ENCODE data around the gene DBF4B. TPM values are rescaled to one million over a fixed set of nuclear protein-coding genes. Genes with fewer than 3 reads are reported as not detected.

Gene DBF4B
- total RNA-seq, 4 donors from 2014 or later, result 1.9 to 5.3 (median 3.8) TPM

DNA sequence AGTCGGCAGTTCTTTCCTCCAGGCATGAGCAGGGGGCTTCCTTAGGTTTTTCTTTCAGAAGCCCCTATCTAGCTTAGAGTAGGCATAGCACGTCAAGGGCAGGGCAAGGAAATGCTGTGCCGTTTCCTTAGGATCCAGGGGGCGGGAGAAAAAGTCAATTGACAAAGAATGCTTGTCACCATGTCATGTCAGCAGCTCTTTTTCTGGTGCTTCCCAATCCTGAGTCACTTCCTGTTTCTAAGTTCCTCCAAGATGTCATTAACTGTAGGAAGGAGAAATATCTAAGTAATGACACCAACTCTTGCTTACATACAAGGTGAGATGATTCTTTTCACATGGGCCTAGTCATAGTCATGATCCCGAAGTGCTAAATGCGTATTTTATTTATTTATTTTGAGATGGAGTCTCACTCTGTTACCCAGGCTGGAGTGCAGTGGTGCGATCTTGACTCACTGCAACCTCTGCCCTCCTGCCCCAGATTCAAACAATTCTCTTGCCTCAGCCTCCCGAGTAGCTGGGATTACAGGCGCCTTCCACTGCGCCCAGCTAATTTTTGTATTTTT is 86.5 kb downstream of the DBF4B start:
- WGBS, 2 donors, result 41 to 54% methylated on average over 9 of the region's 10 CpGs
- TF ChIP-seq POLR2A (IDR thresholded peaks at IDR 0.05), result no peak
- TF ChIP-seq, protein P1, sequence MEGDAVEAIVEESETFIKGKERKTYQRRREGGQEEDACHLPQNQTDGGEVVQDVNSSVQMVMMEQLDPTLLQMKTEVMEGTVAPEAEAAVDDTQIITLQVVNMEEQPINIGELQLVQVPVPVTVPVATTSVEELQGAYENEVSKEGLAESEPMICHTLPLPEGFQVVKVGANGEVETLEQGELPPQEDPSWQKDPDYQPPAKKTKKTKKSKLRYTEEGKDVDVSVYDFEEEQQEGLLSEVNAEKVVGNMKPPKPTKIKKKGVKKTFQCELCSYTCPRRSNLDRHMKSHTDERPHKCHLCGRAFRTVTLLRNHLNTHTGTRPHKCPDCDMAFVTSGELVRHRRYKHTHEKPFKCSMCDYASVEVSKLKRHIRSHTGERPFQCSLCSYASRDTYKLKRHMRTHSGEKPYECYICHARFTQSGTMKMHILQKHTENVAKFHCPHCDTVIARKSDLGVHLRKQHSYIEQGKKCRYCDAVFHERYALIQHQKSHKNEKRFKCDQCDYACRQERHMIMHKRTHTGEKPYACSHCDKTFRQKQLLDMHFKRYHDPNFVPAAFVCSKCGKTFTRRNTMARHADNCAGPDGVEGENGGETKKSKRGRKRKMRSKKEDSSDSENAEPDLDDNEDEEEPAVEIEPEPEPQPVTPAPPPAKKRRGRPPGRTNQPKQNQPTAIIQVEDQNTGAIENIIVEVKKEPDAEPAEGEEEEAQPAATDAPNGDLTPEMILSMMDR (IDR thresholded peaks at IDR 0.05), result no peak
- Histone ChIP-seq H3K27me3 (no peaks in the 10 kb centered on the region), H3K9me3 (no peaks in the 10 kb centered on the region), H3K27ac (peak overlapping the region; percentile 39 to 81 (median 74)), H3K4me1 (peaks cover 0 to 25% (median 3%) of the 10 kb centered on the region in 3 donors), H3K4me3 (peak overlapping the region in 1 of 4 donors; percentile 48), H3K36me3 (no peaks in the 10 kb centered on the region)
- intact Hi-C loops (cut with DNase I), result no loop called here
- no peak for DNase-seq

DNA sequence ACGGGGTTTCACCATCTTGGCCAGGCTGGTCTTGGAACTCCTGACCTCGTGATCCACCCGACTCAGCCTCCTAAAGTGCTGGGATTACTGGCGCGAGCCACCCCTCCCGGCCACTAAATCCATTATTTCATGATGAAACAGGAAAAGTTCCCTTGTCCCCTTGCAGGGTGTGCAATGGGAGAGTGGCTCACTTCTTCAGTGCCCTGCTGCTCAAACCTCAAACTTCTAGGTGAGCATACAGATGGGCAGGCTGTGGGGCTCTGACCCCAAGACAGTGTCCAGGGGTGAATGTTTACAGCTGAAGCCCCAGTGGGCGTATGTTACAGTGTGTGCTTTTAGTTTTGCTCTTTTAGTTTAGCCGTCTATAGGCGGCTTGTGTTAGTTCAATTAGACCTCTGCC is 87.0 kb downstream of the DBF4B start:
- peak overlapping the region in 1 of 4 donors; percentile 48 for H3K4me3 ChIP-seq
- whole genome bisulfite sequencing, 2 donors, result 71 to 87% methylated on average over 8 of the region's 9 CpGs
- intact Hi-C loops (cut with DNase I), result no loop called here
- no peak for TF ChIP-seq POLR2A (IDR thresholded peaks at IDR 0.05)
- TF ChIP-seq, protein P1 (IDR thresholded peaks at IDR 0.05), result no peak
- H3K9me3 ChIP-seq, result no peaks in the 10 kb centered on the region
- H3K36me3 ChIP-seq, result no peaks in the 10 kb centered on the region
- no peak for DNase-seq
- no peaks in the 10 kb centered on the region for H3K27me3 ChIP-seq
- peak overlapping the region; percentile 39 to 81 (median 74) for H3K27ac ChIP-seq
- peaks cover 0 to 25% (median 3%) of the 10 kb centered on the region in 3 donors for H3K4me1 ChIP-seq

DNA sequence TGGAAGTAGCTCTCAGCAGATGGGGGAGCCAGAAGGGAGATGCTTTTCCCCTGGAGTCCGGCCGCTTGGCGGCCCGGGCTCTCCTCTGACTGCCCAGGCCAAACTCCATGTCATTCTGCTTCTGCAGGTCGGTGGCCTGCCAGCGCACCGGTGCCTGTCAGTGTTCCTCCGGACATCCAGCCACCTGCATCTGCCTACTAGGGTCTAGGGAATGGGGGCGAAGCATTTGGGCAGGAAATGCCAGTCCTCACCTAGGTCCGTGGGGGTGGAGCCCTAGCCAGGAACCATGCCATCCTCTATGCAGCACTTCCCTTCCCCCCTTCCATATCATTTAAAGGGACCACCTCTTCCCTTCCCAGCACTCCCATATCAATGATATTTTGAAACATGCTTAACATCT is 87.5 kb downstream of the DBF4B start:
- Histone ChIP-seq H3K4me3 (peak overlapping the region in 3 of 4 donors; percentile 6 to 48 (median 28)), H3K9me3 (no peaks in the 10 kb centered on the region), H3K36me3 (no peaks in the 10 kb centered on the region), H3K27ac (peak overlapping the region in 3 of 4 donors; percentile 73 to 81 (median 75)), H3K4me1 (peaks cover 0 to 25% (median 3%) of the 10 kb centered on the region in 3 donors), H3K27me3 (no peaks in the 10 kb centered on the region)
- DNase-seq, result no peak
- no peak for TF ChIP-seq POLR2A (IDR thresholded peaks at IDR 0.05)
- TF ChIP-seq, protein P1 (IDR thresholded peaks at IDR 0.05), result no peak
- 70% methylated on average over 10 of the region's 10 CpGs; no CpG with 5 or more reads in 1 of the 2 donors for WGBS, 2 donors
- intact Hi-C loops (cut with DNase I), result no loop called here

DNA sequence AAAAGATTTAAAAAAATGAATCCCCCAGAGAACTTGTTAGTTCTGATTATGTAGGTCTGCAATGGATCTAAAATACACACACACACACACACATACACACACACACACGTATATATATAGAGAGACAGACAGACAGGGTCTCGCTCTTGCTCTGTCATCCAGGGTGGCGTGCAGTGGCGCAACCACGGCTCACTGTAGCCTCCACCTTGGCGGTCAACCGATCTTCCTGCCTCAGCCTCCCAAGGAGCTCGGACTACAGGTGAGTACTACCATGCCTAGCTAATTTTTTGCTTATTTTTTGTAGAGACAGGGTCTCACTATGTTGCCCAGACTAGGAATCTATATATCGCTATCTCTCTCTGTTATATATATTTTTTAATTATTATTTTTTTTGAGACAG is 88.3 kb downstream of the DBF4B start:
- H3K4me1 ChIP-seq, result peaks cover 0 to 25% (median 3%) of the 10 kb centered on the region in 3 donors
- intact Hi-C loops (cut with DNase I), result no loop called here
- H3K27me3 ChIP-seq, result no peaks in the 10 kb centered on the region
- no peak for DNase-seq
- H3K36me3 ChIP-seq, result no peaks in the 10 kb centered on the region
- WGBS, 2 donors, result 81 to 84% methylated on average over 9 of the region's 9 CpGs
- no peak for TF ChIP-seq POLR2A (IDR thresholded peaks at IDR 0.05)
- TF ChIP-seq, protein P1 (IDR thresholded peaks at IDR 0.05), result no peak
- H3K27ac ChIP-seq, result peak overlapping the region; percentile 34 to 81 (median 74)
- peak overlapping the region in 3 of 4 donors; percentile 6 to 48 (median 28) for H3K4me3 ChIP-seq
- H3K9me3 ChIP-seq, result no peaks in the 10 kb centered on the region

DNA sequence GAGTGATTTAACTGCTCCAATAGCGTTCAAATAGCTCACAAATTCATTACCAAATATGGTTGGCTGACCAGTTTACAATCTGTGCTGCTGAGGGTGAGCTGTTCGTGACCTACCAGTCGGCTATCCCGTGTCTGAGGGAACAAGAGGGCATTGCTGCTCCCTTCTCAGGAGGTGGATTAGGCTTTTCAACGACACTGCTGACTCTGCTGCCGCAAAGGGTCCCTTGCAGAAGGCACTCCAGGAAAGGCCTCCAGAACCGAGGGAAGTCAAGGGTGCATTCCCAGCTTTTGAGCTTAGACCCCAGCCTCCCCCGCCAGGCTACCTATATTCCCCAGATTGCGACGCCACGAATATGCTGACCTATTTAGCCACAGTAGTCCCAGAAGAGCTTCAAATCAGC is 89.3 kb downstream of the DBF4B start:
- intact Hi-C loops (cut with DNase I), result no loop called here
- 78 to 83% methylated on average over 7 to 10 of the region's 11 CpGs for WGBS, 2 donors
- Histone ChIP-seq H3K27me3 (no peaks in the 10 kb centered on the region), H3K9me3 (no peaks in the 10 kb centered on the region), H3K4me1 (peaks cover 0 to 25% (median 3%) of the 10 kb centered on the region in 3 donors), H3K27ac (peak overlapping the region; percentile 34 to 80 (median 74)), H3K4me3 (peak overlapping the region in 3 of 4 donors; percentile 6 to 48 (median 28)), H3K36me3 (no peaks in the 10 kb centered on the region)
- no peak for DNase-seq
- peak in 1 of 4 donors; percentile 5 for TF ChIP-seq POLR2A (IDR thresholded peaks at IDR 0.05)
- TF ChIP-seq, protein P1 (IDR thresholded peaks at IDR 0.05), result no peak

Data from esophagus squamous epithelium (tissue), 5 donors.